GM18909 (cell line): Measurements from ENCODE around the gene BRD3.
A peak's percentile ranks its signal among the peaks of the same experiment; 100 is the strongest.
"Not testable (repeated sequence)": the region's sequence is repeated elsewhere in the genome, so short reads cannot be mapped to it uniquely, and the experiment has no call there.

Experiments used
- ATAC-seq: cut with Tn5 transposase; IDR thresholded peaks from one replicate; pipeline ENCODE4 v1.9.1; 2021; ENCODE audit warnings: mild to moderate bottlenecking; ENCODE audit not compliant: unreplicated experiment, poor library complexity

Gene BRD3

DNA sequence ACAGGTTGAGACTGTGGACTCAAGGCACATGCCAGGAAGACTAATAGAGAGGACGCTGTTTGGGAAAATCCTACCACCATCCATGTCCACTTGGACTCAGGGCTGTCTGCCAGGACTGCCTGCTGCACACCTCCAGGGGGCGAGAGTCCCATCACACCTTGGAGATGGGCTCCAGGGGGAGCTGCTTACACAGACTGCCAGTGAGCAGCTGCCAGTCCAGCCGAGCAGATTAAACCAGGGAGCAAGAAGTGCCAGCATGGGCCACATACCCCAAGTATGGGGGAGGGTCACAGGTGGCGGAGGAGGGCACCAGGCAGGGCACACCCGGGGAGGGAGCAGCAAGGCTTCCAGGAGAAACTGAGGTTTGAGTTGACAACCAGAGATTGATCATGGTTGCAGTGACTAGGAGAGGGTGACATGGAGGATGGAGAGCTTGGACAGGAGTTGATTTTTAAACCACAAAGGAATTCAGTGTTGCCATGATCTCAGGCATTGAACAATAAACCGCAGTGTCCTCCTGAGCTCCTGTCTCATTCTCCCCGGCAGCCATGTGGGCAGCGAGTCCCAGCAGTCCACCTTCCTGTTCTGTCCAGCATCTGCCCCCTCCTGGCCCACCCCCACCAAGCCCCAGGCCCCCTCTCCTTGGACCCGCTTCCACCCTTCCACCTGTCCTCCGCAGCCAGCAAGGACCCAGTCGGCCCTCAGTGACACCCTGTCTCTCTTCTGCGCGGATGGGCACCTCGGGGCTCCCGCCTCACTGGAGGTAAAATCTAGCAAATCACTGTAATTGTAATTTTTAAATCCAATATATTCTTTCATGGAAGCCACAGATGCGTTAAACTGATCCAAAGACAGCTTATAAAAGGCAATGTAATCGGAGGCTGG lies 72.6 kb downstream of the BRD3 start:
- no peak for ATAC-seq

DNA sequence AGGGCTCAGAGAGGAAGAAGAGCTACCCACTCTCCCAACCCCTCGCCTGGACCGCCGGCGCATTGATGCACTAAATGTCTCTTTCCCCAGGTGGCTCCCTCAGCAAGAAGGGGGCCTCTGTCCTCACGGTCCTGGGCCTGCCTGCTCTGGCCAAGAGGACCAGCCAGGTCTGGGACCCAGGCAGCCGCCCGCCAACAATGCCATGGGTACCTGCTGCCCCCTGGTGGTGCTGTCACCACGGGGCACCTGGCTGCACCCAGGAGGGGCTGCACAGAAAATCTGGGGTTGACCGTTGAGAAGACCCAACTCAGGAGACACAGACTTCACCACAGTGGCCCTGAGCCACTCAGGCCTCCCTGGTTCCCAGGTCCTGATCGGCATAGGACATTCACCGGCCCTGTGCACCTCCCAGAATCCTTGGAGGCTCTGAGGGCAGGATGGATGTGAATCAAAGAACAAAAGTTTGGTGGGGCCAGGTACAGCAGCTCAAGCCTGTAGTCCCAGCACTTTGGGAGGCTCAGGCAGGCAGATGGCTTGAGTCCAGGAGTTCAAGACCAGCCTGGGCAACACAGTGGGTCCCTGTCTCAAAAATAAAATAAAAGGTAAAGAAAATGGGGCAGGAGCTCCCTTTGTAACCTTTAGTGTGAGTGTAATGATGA lies 73.3 kb downstream of the BRD3 start:
- ATAC-seq = no peak

GRCh38 chr9:133993635-133994253 lies 74.1 kb downstream of the BRD3 start:
- no peak for ATAC-seq

DNA sequence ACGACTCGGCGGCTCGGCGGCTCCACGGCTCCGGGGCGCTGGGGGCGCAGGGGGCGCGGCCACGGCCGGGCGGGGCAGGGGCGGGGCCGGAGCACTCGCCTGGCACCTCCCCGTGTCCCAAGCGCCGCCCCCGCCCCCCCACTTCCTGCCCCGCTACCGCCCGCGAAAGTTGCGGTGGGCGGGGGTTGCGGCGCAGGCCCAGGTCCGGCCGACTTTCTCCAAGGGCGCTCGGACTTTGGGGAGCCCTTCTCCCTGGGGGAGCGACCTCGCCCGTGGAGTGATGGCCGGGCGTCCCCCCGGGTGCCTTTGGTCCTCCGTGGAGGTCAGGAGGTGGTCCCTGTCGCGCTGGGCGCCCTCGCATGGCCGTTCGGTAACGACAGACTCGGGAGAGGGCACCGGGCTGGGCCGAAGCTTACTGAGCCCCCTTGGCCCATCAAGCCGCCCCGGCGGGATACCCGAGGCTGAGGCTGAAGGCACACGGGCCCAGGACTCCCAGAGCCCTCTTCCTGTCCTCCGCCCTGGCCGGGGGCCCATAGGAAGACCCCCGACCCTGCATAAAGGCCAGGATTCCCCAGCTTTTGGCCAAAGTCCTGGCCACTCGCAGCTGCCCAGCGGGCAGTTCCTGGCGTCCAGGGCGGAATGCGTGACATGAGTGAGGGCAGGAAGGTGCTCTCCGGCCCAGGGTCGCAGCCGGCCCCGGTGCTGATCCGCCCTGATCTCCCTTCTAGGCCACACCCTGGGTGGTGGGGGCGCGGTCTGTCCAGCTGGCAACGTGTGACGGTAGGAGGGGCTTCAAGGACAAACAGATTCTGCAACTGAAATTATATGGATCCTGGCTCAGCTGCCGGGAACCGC lies 74.8 kb downstream of the BRD3 start:
- peak; percentile 56 for ATAC-seq

GRCh38 chr9:133991964-133992779 lies 75.7 kb downstream of the BRD3 start, which contains the start of gene VAV2:
TSS of gene VAV2 (minus strand) at chr9:133992324. CDS start at chr9:133992278, 46 bp downstream.
- peak; percentile 51 for ATAC-seq

DNA sequence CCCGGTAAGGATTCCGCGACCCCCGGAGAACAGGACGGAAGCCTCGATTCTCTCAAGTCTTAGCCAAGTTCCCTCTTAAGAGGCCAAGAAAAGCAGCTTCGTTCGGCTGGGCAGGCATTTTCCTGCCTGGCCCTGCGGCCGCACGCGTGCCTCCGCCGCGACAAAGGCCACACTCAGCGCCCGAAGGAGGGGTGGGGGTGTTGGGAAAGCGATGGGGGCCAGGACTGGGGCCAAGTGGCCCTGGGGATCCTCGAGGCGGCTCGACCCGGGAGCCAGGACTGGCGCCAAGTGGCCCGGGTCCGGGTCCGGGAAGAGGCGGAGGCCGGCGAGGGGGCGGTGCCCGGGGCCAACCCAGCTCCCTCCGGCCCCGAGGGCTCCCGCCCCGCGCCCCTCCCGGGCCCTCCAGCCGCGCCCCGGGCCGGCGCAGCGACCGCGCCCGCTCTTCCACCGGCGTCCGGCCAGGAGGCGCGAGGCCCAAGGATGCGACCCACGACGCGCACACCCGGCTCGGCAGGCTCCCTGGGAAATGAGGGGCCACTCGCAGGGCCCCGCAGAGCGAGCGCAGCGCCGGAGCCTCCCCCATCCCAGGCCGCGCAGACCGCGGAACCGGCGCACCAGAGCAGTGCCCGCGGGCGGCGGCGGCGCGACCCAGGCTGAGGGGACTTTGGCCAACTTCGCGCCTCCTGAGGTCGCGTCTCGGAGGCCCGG lies 76.5 kb downstream of the BRD3 start:
- ATAC-seq = peak; percentile 9

DNA sequence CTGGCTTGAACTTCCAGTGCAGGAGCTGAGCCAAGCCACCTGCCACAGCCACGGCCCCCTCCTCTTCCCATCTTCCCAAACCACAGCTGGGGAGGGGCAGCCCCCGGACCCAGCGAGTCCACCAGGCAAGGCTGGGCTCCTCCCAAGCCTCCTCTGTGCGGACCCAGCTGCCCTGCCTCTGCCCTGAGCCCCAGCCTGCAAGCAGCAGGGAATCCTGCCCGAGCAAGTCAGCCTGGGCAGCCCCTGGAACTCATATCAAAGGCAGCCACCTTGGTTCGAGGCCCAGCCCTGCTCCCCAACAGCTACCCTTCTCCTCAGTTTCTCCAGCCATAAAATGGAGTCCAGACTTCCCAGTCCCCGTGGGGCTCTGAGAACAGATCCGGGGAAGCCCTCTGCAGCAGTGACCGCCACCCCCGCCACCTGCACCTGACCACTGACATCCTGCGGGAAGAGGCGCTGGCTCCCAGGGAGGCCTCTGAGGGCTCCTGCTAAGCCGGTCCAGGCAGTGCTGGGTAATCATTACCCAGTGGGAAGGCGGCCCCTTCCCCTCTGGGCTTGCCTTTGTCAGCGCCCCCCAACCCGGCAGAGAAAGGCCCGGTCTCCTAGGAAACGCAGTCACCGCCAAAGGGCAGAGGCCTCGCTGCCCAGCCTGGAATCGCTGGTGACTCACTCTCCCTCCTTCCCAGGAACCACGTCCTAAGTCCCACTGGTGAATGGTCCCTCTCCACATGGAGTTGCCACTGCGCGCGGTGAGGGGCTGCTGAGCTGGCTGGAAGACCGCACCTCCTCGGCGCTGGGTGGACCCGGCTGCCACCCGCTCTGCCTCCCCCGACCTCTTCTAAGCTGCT lies 77.2 kb downstream of the BRD3 start:
- ATAC-seq = no peak

- no peak for ATAC-seq
Measured at GRCh38 chr9:133989625-133990365, 78.0 kb downstream of the BRD3 start.

GRCh38 chr9:133988771-133989170 lies 79.1 kb downstream of the BRD3 start:
- ATAC-seq = not testable (repeated sequence)

DNA sequence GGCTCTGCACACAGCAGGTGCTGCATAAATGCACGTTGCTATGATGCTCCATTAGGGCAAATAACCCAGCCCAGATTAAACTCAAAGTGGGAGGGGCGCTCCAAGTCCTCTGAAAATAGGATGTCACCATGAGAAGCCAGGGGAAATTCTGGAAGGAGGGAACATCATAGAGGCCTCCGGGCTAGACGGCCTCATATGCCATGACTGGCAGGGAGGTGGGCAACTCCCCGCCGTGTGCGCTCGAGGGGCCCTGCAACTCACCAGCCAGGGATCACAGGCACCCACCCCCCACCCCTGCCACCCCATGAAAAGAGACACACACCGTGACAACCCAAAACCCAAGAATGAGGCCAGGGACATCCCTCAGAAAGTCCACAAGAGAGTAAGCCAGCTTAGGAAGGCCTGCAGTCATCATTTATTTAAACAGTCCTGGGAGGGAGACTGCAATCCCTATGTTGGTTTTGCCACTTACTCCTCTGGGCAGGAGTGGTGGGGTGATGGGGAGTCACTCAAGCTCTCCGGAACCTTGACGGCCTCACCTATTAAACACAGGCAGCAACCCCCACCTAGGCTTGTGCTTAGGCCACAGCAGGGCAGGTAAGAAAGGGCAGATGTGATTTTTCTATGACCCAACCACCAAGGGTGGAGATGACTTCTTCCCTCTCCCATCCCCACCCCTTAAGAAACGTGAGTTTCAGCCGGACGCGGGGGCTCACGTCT lies 79.7 kb downstream of the BRD3 start:
- no peak for ATAC-seq

DNA sequence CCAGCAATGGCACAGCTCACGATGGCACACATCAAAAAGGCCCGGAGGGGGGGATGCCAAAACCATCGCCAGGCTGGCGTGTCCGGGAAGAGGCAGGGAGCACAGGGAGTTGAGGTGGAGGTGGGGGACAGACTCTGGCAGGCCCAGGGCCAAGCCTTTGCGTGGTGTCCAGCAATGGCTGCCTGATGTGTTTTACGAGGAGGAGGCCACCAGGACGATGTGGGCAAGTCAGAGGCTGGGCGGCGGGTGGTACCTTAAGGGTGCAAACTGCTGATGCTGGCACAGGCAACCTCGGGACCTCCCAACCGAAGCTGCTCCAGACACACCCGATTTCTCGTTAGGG lies 80.4 kb downstream of the BRD3 start:
- ATAC-seq = no peak

GRCh38 chr9:133986774-133987445 lies 80.9 kb downstream of the BRD3 start:
- ATAC-seq = no peak

- ATAC-seq = no peak
Measured at GRCh38 chr9:133986061-133986460, 81.8 kb downstream of the BRD3 start.

GRCh38 chr9:133982971-133983720 lies 84.7 kb downstream of the BRD3 start:
- ATAC-seq = no peak

DNA sequence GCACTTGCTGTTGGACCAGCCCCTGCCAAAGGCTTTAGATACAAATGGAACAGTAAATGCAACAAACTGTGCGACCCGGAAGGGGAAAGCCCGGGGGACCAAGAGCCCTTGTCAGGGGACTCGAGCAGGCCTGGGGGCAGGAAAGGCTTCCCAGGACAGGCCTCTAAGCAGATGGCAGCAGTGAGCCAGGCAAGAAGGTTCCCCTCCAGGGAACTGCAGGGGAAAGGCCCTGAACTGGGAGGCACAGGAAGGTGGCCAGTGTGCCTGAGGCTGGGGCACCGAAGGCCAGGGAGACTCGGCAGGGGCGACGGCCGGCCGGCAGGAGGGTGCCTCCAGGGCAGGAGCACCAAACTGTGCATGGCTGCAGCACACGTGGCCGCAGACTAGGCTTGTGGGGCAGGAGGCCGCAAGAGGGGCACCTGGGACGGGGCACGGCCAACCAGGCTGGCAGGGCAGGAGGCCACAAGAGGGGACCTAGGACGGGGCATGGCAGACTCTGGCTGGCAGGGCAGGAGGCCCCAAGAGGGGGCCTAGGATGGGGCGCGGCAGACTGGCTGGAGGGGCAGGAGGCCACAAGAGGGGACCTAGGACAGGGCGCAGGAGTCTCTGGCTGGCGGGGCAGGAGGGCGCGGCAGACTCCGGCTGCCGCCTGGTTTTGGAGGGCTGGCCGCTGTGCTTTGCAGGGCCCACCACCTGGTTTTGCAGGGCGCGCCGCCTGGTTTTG lies 85.7 kb downstream of the BRD3 start:
- ATAC-seq = no peak
